HG03039 (cell line): Measurements from ENCODE around the gene ARSA.

ENCODE experiments used
- ATAC-seq: cut with Tn5 transposase; IDR thresholded peaks from one replicate; pipeline ENCODE4 v1.9.1; 2021; ENCODE audit warnings: mild to moderate bottlenecking, moderate library complexity; ENCODE audit not compliant: unreplicated experiment

ARSA gene

GRCh38 chr22:50606165-50606945 lies 21.6 kb downstream of the ARSA start:
- no peak for ATAC-seq

DNA sequence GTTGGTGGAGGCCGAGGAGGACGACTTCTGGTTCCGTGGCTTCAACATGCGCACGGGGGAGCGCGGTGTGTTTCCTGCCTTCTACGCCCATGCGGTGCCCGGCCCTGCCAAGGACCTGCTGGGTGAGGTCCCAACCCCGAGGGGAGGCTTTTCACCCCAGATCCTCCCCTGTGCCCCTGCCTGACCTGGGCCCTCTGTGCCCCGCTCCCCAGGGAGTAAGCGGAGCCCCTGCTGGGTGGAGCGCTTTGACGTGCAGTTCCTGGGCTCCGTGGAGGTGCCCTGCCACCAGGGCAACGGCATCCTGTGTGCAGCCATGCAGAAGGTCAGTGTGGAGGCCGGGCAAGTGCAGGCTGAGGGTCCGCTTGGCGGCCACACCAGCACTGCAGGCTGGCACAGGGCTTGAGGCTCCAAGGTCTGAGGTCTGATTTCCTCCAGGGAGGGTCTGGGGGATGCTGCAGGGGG lies 22.3 kb downstream of the ARSA start:
- no peak for ATAC-seq

DNA sequence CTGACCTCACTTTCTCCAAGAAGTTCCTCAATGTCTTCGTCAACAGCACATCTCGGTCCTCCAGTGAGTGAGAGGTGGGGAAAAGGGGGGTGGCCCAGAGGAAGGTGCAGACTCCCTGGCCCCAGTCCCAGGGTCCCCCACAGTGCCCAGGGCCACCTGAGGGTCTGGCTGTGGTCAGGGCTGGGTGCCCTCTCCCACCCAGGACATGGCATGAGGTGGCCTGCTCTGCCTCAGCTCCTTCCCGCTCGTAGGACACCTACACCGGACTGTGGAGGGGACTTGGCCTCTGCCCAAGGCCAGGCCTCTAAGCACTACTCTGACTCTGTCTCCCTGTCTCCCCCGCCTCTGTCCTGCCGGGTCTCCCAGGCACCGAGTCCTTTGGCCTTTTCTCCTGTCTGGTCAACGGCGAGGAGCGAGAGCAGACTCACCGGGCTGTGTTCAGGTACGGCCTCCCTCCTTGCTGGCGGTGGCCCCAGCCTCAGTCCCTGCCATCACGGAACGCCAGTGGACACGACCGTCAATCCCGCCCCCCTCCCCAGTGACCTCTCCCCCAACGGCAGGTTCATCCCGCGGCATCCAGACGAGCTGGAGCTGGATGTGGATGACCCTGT lies 22.8 kb downstream of the ARSA start:
- no peak for ATAC-seq

DNA sequence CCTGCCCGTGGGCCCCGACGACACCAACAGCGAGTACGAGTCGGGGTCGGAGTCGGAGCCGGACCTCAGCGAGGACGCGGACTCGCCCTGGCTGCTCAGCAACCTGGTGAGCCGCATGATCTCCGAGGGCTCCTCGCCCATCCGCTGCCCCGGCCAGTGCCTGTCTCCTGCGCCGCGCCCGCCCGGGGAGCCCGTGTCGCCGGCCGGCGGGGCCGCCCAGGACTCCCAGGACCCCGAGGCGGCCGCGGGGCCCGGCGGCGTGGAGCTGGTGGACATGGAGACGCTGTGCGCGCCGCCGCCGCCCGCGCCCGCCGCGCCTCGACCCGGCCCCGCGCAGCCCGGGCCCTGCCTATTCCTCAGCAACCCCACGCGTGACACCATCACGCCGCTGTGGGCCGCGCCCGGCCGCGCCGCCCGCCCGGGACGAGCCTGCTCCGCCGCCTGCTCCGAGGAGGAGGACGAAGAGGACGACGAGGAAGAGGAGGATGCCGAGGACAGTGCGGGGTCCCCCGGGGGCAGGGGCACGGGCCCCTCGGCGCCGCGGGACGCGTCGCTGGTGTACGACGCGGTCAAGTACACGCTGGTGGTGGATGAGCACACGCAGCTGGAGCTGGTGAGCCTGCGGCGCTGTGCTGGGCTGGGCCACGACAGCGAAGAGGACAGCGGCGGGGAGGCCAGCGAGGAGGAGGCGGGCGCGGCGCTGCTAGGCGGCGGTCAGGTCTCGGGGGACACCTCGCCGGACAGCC lies 23.5 kb downstream of the ARSA start:
- no peak for ATAC-seq

- no peak for ATAC-seq
Measured at GRCh38 chr22:50603511-50604255, 24.3 kb downstream of the ARSA start.

GRCh38 chr22:50602338-50602700 lies 25.6 kb downstream of the ARSA start:
- ATAC-seq, result no peak

DNA sequence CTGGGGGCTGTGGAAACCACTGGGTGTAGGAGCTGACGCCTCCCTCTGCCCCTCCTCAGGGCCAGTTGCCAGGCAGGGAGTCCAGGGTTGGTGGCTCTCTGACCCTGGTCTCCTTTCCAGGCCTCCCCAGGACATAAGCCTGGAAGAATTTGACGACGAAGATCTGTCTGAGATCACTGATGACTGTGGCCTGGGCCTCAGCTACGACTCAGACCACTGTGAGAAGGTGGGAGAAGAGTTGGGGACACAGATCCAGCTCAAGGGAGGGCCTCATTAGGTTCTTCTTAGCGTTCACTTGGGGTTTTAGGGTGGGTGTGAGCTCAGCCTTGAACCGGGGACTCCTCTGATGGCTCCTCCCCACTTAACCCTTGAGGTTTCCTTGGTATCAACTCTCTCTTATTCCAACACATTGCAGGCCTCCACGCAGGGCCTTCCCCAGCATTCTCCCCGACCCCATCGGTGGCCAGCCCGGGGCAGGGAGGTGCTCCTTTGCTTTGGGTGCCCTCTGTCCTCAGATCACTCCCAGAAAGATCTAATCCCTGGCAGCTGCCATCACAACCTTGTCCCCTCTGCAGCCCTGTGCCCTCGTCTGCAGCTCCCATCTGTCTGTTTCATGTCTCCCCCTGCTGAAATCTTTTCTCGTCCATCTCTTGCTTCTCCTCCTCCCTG lies 26.1 kb downstream of the ARSA start:
- no peak for ATAC-seq

- no peak for ATAC-seq
Measured at GRCh38 chr22:50600967-50601668, 26.8 kb downstream of the ARSA start.

GRCh38 chr22:50600538-50600937 lies 27.4 kb downstream of the ARSA start, which contains the start of gene MAPK8IP2:
TSS of gene MAPK8IP2 (plus strand) at chr22:50600793. CDS start at chr22:50600819, 26 bp downstream.
- no peak for ATAC-seq

DNA sequence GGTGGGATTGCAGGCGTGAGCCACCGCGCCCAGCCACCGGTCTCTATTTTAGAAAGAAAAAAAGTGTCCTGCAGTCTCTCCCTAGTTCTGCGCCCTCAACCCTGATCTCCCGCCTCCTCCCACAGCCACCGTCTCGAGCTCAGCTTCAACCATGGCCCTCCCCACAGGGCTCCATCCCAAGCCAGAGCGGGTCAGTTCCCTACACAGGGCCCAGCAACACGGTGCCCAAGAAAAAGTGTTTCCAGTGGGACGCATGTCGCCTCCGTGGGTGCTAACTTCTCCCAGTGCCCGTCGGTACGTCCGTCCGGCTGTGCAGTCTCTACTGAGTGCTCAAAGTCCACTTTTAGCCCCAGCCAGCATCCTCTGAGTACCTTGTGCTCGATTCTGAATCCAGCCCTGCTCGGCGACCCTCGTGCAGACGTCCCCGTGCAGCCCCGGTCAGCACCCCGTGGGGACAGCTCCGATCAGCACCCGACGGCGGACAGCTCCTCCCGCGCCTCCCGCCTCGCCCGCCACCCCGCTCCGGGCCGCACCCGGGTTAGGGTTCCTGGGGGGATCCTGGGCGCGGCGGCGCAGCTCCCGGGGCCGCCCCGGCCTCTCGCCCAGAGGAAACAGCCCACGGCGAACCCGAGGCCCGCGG lies 28.0 kb downstream of the ARSA start:
- ATAC-seq, result no peak

GRCh38 chr22:50597097-50597496 lies 30.9 kb downstream of the ARSA start:
- ATAC-seq, result no peak

GRCh38 chr22:50595189-50595588 lies 32.8 kb downstream of the ARSA start:
- no peak for ATAC-seq

DNA sequence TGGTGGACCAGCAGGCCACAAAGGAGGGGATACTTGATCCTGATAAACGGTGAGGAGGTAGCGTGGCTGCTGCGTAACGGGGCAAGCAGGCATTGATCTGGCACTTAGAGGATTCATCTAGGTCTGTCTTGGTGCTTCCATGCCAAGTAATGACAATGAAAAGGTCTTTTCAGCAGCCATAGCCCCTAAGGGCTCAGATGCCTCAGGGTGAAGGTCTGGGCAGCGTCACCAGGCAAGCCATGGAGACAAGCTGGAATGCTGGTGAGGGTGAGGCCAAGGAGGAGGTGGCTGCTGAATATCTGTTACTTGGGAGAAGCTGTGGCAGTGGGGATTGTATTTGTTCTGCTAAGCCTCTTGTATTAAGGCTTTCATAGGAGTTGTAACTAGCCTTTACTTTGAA lies 40.5 kb downstream of the ARSA start:
- ATAC-seq, result no peak

DNA sequence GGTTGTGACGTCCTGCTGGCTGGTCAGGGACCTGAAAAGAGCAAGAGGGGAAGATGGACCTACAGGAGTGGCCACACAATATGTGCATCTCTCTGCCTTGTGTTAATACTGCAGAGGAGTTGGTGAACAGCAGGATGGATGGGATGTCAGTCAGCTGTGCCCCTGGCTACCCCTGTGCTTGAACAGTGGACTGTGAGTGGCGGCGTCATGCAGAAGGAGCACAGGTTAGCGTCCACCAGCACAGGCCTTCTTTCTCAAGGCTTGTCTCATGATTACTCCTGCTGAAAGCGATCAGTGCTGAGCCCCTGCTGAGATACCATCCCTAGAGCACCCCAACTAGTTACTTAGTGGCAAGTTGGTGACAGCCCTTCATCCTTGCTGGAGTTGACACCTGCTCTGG lies 41.5 kb downstream of the ARSA start:
- no peak for ATAC-seq

- ATAC-seq, result no peak
Measured at GRCh38 chr22:50585781-50586180, 42.2 kb downstream of the ARSA start.

DNA sequence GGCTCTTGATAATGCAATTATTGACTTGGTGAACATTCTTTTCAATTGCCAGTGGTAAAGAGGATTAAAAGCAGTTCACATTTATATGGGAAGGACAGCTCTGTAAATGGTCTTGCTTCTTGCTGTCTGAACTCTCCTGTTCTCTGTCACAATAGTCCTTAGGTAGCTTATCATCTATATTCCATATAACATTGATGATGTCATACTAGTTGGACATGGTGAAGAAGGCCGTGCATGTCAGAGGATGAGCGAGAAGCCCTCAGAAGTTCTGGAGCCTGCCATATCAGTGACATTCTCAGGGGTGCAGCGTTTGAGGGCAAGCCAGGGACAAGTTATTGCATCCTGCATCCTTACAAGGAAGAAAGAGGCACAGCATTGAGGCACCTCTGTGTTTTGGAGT lies 42.7 kb downstream of the ARSA start:
- ATAC-seq, result no peak

DNA sequence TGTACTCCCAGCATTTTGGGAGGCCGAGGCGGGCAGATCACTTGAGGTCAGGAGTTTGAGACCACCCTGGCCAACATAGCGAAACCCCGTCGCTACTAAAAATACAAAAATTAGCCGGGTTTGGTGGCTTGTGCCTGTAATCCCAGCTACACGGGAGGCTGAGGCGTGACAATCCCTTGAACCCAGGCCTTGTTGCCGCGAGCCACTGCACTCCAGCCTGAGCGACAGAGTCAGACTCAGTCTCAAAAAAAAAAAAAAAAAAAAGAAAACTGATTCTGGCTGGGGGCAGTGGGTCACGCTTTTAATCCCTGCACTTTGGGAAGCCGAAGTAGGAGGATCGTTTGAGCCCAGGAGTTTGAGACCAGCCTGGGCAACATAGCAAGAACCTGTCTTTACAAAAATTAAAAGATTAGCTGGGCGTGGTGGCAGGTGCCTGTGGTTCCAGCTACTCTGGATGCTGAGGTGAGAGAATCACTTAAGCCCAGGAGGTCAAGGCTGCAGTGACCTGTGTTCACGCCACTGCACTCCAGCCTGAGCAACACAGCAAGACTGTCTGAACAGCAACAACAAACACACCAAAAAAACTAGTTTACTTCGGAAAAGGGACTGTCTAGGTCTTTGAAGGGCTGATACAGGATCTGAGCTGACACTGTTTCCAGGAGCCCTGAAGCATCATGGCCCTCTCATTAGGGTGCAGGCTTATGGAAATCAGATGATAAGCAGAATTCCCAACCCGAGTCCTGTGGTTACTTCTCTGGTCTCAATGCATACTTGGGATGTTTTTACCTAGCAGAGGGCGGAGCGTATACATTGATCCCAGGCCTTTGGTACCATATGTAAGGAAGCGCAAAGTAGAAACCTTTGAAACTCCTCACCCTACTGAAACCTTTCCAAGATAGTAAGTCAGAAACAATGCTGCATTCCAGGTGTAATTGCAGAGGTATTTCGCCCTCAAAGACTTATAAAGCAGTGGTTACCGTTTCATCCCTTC lies 43.6 kb downstream of the ARSA start:
- ATAC-seq, result no peak

DNA sequence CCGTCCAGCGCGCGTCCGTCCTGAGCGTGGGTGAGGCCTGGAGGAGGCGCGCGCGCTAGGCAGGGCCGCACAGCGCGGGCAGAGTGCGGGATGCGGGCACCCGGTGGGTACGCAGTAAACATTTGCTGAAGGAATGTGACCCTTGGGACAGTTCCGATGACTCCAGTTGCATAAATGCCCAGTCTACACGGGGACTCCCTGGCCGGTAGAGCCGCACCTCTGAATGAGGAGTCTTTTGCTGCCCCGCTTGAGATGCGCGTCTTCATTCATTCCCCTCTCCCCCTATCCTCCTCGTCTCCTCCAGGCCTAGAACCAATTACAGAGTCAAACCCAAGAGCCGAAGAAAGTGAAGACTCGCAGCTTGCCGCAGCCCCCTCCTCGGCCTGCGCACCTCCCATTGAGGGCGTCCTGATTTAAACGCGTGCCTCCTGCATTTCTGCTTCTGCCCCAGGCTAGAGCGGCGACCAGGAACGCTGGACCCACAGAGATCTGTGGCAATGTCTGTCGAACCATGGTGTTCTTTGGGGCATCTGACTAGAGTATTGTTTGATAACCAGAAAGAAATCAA lies 44.6 kb downstream of the ARSA start:
- ATAC-seq, result peak; percentile 18
